NCI-H345 (cell line): Measurements from ENCODE around the gene AGFG2.
"Not testable (repeated sequence)": the region's sequence is repeated elsewhere in the genome, so short reads cannot be mapped to it uniquely, and the experiment has no call there.

ENCODE experiments used
- DNase-seq: peaks from one replicate; lab custom pipeline; 2025; lab: John Stamatoyannopoulos, UW

The AGFG2 gene

DNA sequence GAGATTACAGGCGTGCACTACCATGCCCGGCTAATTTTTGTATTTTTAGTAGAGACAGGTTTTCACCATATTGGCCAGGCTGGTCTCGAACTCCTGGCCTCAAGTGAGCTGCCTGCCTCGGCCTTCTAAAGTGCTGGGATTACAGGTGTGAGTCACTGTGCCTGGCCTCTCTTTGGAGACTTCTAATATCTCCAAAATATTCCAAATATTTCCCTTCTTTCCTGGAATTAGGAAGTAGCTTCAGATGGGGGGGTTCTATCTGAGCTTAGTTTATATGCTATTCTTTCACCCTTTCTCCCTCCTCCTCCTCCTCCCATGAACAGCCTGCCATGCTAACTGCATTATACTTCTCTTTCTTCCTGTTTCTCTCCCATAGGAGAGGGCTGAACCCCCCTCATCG lies 9.4 kb downstream of the AGFG2 start:
- not testable (repeated sequence) for DNase-seq

GRCh38 chr7:100552532-100552931 lies 13.5 kb downstream of the AGFG2 start:
- DNase-seq, result no peak

DNA sequence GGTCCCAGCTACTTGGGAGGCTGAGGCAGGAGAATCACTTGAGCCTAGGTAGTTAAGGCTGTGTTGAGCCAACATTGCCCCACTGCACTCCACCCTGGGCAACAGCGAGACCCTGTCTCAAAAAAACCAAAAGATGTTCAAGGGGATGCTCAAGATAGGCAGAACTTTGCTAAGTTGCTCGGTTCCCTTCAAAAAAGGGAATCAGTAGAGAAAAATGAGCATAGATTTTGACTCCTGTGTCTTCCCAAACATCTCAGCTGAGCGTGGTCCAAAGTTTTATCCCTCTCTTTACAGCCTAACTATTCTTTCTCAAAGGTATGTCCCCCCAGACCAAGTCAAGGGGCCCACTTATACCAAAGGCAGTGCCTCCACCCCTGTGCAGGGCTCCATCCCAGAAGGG lies 14.0 kb downstream of the AGFG2 start:
- no peak for DNase-seq

DNA sequence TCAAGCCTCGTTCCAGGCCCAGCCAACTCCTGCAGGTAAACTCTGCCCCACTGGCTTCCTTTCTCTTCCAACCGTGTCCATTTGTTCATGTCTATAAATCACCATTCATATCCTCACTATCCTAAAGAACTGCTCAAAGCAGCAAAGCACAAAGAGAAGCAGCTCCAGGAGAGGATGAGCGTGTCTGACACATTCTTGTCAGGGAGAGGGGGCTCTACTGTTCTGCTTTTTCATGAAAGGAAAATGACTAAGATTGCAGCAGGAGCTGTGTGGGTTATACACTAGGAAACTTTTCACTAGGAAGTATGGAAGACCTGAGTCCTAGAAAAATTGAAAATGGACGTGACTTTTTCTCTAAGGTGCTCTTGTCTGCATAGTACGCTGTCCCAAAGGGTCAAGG lies 16.7 kb downstream of the AGFG2 start:
- DNase-seq, result no peak

DNA sequence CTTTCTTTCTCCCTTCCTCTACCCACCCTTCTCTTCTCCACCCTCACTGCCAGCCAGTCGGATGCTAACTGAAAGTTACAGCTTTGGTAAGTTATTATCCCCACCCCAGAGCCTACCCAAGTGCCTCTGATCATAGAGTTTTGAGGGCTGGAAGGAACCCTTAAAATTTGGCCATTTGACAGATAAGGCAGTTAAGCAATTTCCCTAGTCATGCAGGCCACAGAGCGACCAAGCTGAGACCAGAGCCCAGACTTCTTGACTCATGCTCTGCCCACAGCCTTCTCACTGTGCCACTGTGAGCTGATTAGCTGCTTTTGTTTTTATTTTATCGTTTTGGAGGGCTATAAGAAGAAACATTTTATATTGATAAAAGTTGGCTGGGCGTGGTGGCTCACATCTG lies 17.5 kb downstream of the AGFG2 start:
- DNase-seq, result no peak

DNA sequence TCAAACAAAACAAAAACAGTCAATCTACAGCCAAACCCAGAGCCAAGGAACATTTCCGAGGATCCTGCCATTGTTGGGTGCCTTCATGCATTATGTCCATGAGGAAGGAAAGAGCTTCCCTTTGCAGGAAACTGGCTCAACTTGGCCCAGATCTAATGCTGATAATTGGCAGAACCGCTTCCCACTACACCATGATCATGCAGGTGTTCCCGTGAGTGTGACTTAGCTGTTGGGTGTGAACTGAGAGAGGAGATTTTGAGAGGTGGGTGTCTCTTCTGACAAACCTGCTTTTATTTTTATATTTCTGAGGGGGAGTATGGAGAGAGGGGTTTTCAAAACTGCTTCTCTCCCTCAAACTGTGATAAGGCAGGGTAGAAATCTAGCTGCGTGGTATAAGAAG lies 20.1 kb downstream of the AGFG2 start:
- DNase-seq, result no peak

DNA sequence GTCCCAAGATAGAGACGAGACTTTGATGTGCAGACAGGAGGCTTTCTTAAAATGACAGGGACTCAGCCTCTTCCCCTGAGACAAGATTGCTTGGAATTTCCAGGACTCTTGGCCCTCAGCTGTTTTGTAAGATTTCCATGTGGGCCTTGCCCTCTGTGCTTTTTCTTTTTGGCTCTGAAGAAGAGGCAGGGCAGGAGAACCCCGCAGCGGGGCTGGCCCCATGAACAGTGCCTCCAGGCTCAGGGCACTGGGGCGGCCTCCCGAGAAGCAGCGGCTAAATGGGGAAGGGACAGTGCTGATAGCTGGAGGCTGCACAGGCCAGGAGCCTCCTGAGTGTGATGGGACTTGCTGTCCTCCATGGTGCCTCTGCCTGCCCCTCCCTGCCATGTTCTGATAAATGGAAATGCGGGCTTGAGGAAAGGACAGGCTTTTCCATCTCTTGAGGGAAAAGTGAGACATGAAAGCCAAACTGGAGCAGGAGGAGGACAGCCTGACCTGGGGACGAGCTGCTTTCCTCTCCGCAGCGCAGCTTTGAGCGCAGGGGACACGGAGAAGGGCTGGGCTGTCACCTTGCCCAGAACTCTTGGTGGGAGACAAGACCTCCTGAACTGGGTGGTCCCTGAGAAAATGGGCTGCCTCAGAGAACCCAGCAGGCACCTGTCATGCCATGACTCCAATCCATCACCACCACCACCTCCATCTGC lies 22.6 kb downstream of the AGFG2 start:
- DNase-seq, result no peak

GRCh38 chr7:100562195-100563099 lies 23.4 kb downstream of the AGFG2 start:
- no peak for DNase-seq

DNA sequence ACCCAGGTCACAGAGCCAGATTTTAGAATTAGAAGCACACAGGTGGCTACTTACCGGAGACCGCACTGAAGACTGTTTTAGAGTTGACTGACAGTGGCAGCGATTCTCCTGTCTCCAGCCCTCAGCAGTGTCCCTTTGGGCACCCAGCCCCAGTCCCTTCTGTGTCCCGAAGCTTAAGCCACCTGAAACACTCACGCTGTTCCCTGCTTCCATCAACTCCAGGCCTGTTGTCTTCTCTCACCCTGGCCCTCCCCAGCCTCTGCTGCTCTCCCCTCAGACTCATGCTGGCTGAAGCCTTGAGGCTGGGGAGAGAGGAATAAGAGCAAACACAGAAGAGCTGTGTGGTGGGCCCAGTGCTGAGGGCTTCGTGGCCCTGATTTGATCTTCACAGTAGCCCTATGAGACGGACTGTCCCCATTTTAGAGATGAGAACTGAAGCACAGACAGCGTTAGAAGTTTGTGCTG lies 24.1 kb downstream of the AGFG2 start:
- no peak for DNase-seq

DNA sequence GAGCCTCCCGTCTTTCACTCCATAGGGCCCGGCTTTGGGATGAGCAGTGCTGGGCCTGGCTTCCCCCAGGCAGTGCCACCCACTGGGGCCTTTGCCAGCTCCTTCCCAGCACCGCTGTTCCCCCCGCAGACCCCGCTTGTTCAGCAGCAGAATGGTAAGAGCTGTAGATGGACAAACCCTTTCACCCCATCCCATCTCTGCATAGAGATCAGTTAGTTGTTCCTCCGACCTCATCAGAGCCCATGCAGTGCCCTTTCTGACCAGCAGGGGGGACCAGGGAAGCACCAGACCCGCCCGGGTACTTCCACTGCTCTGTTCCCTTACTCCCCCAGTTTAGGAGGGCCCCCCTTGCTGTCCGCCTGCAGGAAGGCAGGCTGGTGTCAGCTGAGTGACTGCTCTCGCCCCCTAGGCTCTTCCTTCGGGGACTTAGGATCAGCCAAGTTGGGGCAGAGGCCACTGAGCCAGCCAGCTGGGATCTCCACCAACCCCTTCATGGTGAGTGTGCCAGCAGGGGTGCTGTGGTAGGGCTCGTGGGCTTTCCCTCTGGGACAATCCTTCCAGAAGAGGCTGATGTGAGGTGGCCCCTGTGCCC lies 24.9 kb downstream of the AGFG2 start:
- DNase-seq, result peak; percentile 57

- DNase-seq, result not testable (repeated sequence)
Measured at GRCh38 chr7:100564405-100564804, 25.4 kb downstream of the AGFG2 start.

DNA sequence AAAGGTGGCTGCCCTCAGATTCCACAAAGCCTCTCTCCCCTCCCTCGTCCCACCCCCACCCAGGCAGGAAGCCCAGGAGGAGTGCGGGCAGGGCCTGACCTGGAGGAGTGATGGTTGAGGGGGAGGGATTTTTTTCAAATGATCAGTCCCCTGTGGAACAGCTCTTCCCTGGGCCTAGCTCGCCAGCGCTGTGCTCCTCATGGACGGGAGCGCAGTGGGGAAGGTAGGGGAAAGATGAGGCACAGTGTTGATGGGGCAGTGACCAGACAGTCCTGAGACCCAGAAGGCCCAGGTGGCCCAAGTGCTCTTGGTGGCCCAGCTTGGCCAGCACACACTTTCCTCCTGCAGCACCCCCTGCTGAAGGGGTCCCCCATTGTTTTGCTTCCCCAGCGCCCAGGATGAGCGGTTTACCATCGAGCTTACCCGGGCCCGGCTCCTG lies 26.1 kb downstream of the AGFG2 start:
- DNase-seq, result no peak

DNA sequence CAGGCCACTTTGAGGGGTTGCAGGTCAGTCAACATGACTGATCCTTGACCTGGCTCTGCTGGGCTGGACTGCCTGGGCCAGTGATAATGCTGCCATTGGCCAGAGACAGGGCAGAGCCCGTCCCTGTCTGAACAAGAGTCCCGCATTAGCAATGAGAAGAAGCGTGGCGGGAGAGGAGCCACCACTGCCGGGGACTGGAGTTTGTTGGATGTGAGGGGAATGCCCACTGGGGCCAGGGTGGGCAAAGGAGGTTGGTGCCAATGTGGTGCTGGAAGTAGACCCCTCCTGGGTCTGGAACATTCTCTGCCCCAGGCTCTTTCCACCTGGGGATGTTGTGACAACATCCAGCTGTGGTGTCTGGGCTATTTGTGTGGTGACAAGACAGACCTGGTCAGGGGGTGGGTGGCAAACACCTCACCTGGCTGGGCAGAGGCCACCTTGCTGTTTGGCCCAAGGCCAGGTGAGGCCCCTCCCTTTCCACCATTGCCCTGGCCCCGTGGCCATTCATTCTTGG lies 27.1 kb downstream of the AGFG2 start:
- DNase-seq, result no peak

- DNase-seq, result no peak
Measured at GRCh38 chr7:100567031-100567730, 28.2 kb downstream of the AGFG2 start.

- DNase-seq, result no peak
Measured at GRCh38 chr7:100567751-100568175, 28.8 kb downstream of the AGFG2 start.

GRCh38 chr7:100568176-100568895 lies 29.3 kb downstream of the AGFG2 start:
- no peak for DNase-seq

GRCh38 chr7:100568896-100569844 lies 30.2 kb downstream of the AGFG2 start:
- peak; percentile 48 for DNase-seq

- no peak for DNase-seq
Measured at GRCh38 chr7:100570954-100571828, 32.2 kb downstream of the AGFG2 start.

DNA sequence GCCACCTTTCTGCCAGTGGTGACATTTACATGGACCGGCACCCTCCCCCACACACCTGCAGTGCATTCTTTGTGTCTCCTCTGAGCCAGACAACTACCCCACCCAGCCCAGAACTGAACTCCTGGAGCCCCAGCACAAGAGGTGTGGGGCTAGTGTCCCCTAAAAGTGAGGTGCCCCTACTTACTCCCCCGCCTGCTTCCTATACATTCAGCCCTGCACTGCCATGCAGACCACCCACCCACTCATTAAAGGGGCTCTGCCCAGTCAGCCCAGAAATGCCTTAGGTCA lies 32.8 kb downstream of the AGFG2 start:
- no peak for DNase-seq
